SK-N-MC (cell line): Measurements from ENCODE around the gene GRIK2.

ENCODE experiments used
- EZH2 ChIP-seq: fragments of 200-600 bp; sonication (generic); IDR thresholded peaks from one replicate; pipeline ENCODE4 v1.6.1; 2017; ENCODE audit warnings: antibody characterized with exemption
- FOXP2 ChIP-seq: optimal IDR thresholded peaks from 2 replicates; pipeline ENCODE3; 2011; ENCODE audit warnings: mild to moderate bottlenecking, moderate library complexity; ENCODE audit not compliant: insufficient read depth; ENCODE audit errors: extremely low read length, control extremely low read depth
- POLR2AphosphoS5 ChIP-seq: IDR thresholded peaks from 2 replicates; pipeline ENCODE4 v1.6.1; 2012; ENCODE audit warnings: mild to moderate bottlenecking, low read depth, low read length, borderline replicate concordance

DNA sequence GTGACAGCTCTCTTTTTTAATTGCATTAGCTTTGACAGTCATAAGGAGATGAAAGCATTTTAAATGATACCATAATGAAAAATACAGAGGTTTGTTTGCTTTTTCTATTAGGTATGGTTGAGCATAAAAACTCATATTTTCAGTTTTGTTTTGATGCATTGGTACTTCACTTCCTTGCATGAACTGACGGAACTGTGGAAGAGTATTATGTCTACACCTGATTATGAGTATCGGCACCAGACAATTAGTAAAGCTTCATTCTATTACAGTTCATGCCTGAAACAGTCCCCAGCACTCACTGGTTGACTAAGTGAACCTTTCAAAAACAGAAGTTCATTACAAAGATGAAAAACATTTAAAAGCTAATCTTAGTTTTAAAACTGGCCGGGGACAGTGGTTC, 593.0 kb downstream of the GRIK2 start:
- TF ChIP-seq POLR2AphosphoS5 (no peak), EZH2 (no peak), FOXP2 (no peak)
